K562 (cell line): Measurements from ENCODE around the gene OBSCN. TPM values are rescaled to one million over a fixed set of nuclear protein-coding genes. Genes with fewer than 3 reads are reported as not detected.
A peak's percentile ranks its signal among the peaks of the same experiment; 100 is the strongest.

ENCODE experiments used
- CTBP1 ChIP-seq: fragments of 450-650 bp; IDR thresholded peaks from 2 replicates; pipeline ENCODE4 v1.6.1; 2016; ENCODE audit warnings: borderline replicate concordance
- CXXC5 ChIP-seq: fragments of 250-450 bp; sonication (Bioruptor Pico); IDR thresholded peaks from 2 replicates; pipeline ENCODE4 v1.8.0; 2022; ENCODE audit warnings: inconsistent platforms, mild to moderate bottlenecking, moderate library complexity
- GATA2 ChIP-seq: sonication (generic); formaldehyde crosslinking; IDR thresholded peaks from 2 replicates; pipeline ENCODE4 v1.4.0; 2020; ENCODE audit warnings: mild to moderate bottlenecking, missing genetic modification reagents
- HMG20B ChIP-seq: fragments of 250-450 bp; sonication (Bioruptor Pico); IDR thresholded peaks from 2 replicates; pipeline ENCODE4 v1.5.0; 2021; ENCODE audit warnings: mild to moderate bottlenecking
- NRF1 ChIP-seq, 2 experiments: fragments of 450-650 bp; IDR thresholded peaks in 1 of 2; conservative IDR thresholded peaks in 1 of 2; 2 replicates each; pipeline ENCODE4 v1.6.1; 2014; ENCODE audit warnings: mild to moderate bottlenecking in 2 of 2
- PHF8 ChIP-seq: fragments of 200-600 bp; sonication (generic); IDR thresholded peaks from 2 replicates; pipeline ENCODE4 v1.6.1; 2012; ENCODE audit warnings: mixed run types, mild to moderate bottlenecking, inconsistent platforms, low read length, moderate library complexity, borderline replicate concordance
- POLR2H ChIP-seq: IDR thresholded peaks from 2 replicates; pipeline ENCODE4 v1.6.1; 2016; ENCODE audit warnings: missing genetic modification characterization, low read depth, mild to moderate bottlenecking, control low read depth, missing compliant biosample characterization, moderate library complexity
- PRPF4 ChIP-seq: fragments of 200-400 bp; formaldehyde crosslinking; IDR thresholded peaks from one replicate; pipeline ENCODE4 v1.6.1; 2017; ENCODE audit warnings: low read length, low read depth, mild to moderate bottlenecking; ENCODE audit not compliant: insufficient read depth, poor library complexity, severe bottlenecking
- PTBP1 ChIP-seq: fragments of 200-400 bp; formaldehyde crosslinking; IDR thresholded peaks from 2 replicates; pipeline ENCODE4 v1.6.1; 2017; ENCODE audit warnings: low read depth, low read length
- RBFOX2 ChIP-seq: fragments of 200-400 bp; formaldehyde crosslinking; IDR thresholded peaks from 2 replicates; pipeline ENCODE4 v1.6.1; 2017; ENCODE audit warnings: low read depth, mild to moderate bottlenecking, low read length, moderate library complexity
- SETDB1 ChIP-seq: IDR thresholded peaks from one replicate; pipeline ENCODE4 v1.6.1; 2012; ENCODE audit warnings: low read length, control low read depth, inconsistent platforms
- SMARCE1 ChIP-seq: fragments of 450-650 bp; IDR thresholded peaks from 2 replicates; pipeline ENCODE4 v1.7.1; 2016; ENCODE audit warnings: mild to moderate bottlenecking
- TAF1 ChIP-seq: IDR thresholded peaks from 2 replicates; pipeline ENCODE4 v1.6.1; 2011; ENCODE audit warnings: mild to moderate bottlenecking, low read length, moderate library complexity; ENCODE audit not compliant: insufficient read depth, control insufficient read depth, severe bottlenecking; ENCODE audit errors: extremely low read depth
- TEAD1 ChIP-seq, 2 experiments: fragments of 450-650 bp in 1 of 2; sonication (generic) in 1 of 2; formaldehyde crosslinking; IDR thresholded peaks; 2 replicates each; pipeline versions ENCODE4 v1.4.0 to v1.8.0; 2020 to 2022; ENCODE audit warnings: mild to moderate bottlenecking in 2 of 2, missing genetic modification reagents in 1 of 2
- THAP12 ChIP-seq: fragments of 250-450 bp; sonication (Bioruptor Pico); IDR thresholded peaks from 2 replicates; pipeline ENCODE4 v1.9.0; 2021; ENCODE audit warnings: mild to moderate bottlenecking, inconsistent platforms
- TOE1 ChIP-seq, 2 experiments: fragments of 450-650 bp in 1 of 2; sonication (generic) in 1 of 2; formaldehyde crosslinking in 1 of 2; IDR thresholded peaks; 2 replicates each; pipeline versions ENCODE4 v1.7.1 to v1.8.0; 2016 to 2022; ENCODE audit warnings: borderline replicate concordance in 2 of 2, mild to moderate bottlenecking in 2 of 2, antibody characterized with exemption in 1 of 2, inconsistent platforms in 1 of 2, low read depth in 1 of 2, missing genetic modification reagents in 1 of 2, moderate library complexity in 1 of 2
- ZBTB12 ChIP-seq: fragments of 250-450 bp; sonication (Bioruptor Pico); IDR thresholded peaks from 2 replicates; pipeline ENCODE4 v1.4.0; 2020
- ZFP91 ChIP-seq: sonication (generic); formaldehyde crosslinking; IDR thresholded peaks from 2 replicates; pipeline ENCODE4 v1.8.0; 2022; ENCODE audit warnings: mild to moderate bottlenecking, missing genetic modification reagents
- ZNF274 ChIP-seq: IDR thresholded peaks from 2 replicates; pipeline ENCODE4 v1.6.1; 2011; ENCODE audit warnings: low read depth, mild to moderate bottlenecking, low read length, moderate library complexity, borderline replicate concordance
- ZNF764 ChIP-seq: fragments of 250-450 bp; sonication (Bioruptor Pico); IDR thresholded peaks from 2 replicates; pipeline ENCODE4 v1.4.0; 2020; ENCODE audit warnings: low read depth, mild to moderate bottlenecking, moderate library complexity
- polyA plus RNA-seq, 8 experiments: library from polyadenylated mRNA; depleted of rRNA in 4 of 8; stranded (reverse) in 5 of 8; unstranded in 3 of 8; fragments of >200 nt; fragmentation: Nextera tagmentation in 2 of 8; fragmentation: Illumina TruSeq in 1 of 8; extraction: Ambion mirVana in 2 of 8; extraction: Trizol in 1 of 8; gene quantifications; 2 replicates each; pipeline versions ENCODE4 v1.2.1 to v1.2.3, GENCODE V29; 2011 to 2014; ENCODE audit warnings: inconsistent platforms in 1 of 8, missing spikeins in 1 of 8
- total RNA-seq, 7 experiments: library from RNA; depleted of rRNA in 6 of 7; stranded (reverse); fragments of >200 nt in 6 of 7; fragmentation: Illumina TruSeq in 2 of 7; extraction: Trizol in 2 of 7; gene quantifications; 2 replicates each; pipeline versions ENCODE4 v1.2.1 to v1.2.3, GENCODE V29; 2011 to 2021; ENCODE audit warnings: low replicate concordance in 1 of 7

Gene OBSCN
- total and polyA plus RNA-seq, 9 of the 15 experiments (the other 6 are each of a cell fraction or from before 2014, with no cell fraction given), result 0.18 to 19.7 (median 3.6) TPM

GRCh38 chr1:228174482-228175315 is 33.1 kb upstream of the OBSCN start (continued):
- peak; percentile 62 for TF ChIP-seq THAP12 (CRISPR knock-in tag)
- TF ChIP-seq NRF1 (conservative IDR thresholded peaks at IDR 0.05 in 1 of 2, IDR thresholded peaks at IDR 0.05 in 1 of 2), result peak; percentile 78 to 84
- TF ChIP-seq TOE1 (IDR thresholded peaks at IDR 0.05; ENCODE audit: borderline replicate concordance), result peak; percentile 49; the same call in 1 of the 2 replicates
- TF ChIP-seq TOE1 (CRISPR knock-in tag; IDR thresholded peaks at IDR 0.05; ENCODE audit: borderline replicate concordance, low read depth), result no peak
- peak; percentile 71 for TF ChIP-seq RBFOX2
- no peak for TF ChIP-seq GATA2
- no peak for TF ChIP-seq HMG20B (CRISPR knock-in tag)
- no peak; the same call in 1 of the 2 replicates for TF ChIP-seq CTBP1
- no peak for TF ChIP-seq PTBP1
- TF ChIP-seq SMARCE1, result no peak
- TF ChIP-seq SETDB1, result no peak
- TF ChIP-seq TAF1, result no peak
- TF ChIP-seq TEAD1 (CRISPR knock-in tag; IDR thresholded peaks at IDR 0.05), result 0 out of 4 replicates have a peak, but pooled peaks of 1 of the 2 experiments have one; percentile 47
- peak; percentile 67; the same call in 1 of the 2 replicates for TF ChIP-seq PHF8
- TF ChIP-seq ZBTB12 (CRISPR knock-in tag), result no peak
- TF ChIP-seq CXXC5 (CRISPR knock-in tag), result peak; percentile 59
- TF ChIP-seq ZFP91 (CRISPR knock-in tag), result peak; percentile 98
- no peak for TF ChIP-seq POLR2H (tag)
- TF ChIP-seq ZNF764 (CRISPR knock-in tag), result no peak
- TF ChIP-seq PRPF4, result no peak
- no peak for TF ChIP-seq ZNF274
